Measurements from ENCODE around the gene ISYNA1. TPM values are rescaled to one million over a fixed set of nuclear protein-coding genes. Genes with fewer than 3 reads are reported as not detected.

The ISYNA1 gene
- total RNA-seq, 1 donor from 2014 or later = 153 TPM

DNA sequence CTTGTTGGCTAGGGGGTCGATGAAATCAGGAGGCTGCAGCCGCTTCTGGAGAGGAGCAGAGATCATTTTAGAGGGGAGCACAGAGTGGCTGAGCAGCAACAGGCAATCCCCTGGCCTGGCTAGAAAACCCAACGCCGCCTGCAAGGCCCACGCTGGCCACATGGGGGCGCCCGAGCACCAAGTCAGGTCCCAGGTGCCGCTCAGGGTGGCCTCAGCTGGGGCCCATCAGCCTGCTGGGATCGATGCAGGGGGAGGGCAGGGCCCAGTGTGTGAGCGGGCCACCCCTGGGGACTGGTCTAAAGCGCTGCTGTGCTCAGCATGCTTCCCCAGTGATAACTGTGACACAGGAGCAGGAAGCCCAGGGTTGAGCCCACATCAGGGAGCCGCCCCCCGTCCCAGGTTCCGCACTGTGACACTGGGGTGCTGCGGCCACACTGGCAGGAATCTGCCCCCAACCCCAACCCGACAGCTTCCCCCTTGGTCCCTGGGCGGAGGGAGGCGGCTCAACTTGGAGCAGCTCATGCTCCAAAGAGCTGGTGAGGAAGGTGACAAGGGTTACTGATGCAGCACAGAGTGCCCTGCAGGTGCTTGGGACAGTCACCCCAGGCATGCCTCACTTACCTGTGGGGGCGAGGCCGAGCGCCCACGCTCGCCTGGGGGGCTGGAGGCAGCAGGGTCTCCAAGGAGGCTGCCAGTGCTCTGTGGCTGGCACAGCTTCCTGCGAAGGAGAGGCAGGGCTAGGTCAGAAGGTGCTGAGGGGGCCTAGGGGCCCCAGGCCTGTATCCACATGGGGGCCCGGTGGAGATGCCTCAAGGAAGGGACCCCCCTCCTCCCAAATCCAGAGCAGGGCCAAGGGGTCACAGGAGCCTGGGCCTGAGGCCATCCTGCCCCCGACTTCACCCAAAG is 13.3 kb upstream of the ISYNA1 start:
- Histone ChIP-seq H3K79me2 (ENCODE audit: insufficient read depth, low read length) (peaks cover 3% of the 10 kb centered on the region), H3K4me1 (ENCODE audit: insufficient read depth, low read length) (peaks cover 14% of the 10 kb centered on the region), H3K27me3 (ENCODE audit: insufficient read depth, low read length) (no peaks in the 10 kb centered on the region), H3K9ac (ENCODE audit: low read length) (no peak overlapping the region), H2AFZ (ENCODE audit: low read depth, low read length) (no peak overlapping the region), H3K4me3 (ENCODE audit: insufficient read depth, low read depth, low read length) (no peak overlapping the region), H3K4me2 (ENCODE audit: low read length) (no peak overlapping the region), H4K20me1 (ENCODE audit: insufficient read depth, low read length) (peaks cover 79% of the 10 kb centered on the region), H3K27ac (ENCODE audit: low read depth, low read length) (no peak overlapping the region), H3K9me3 (ENCODE audit: insufficient read depth, low read depth, low read length) (no peaks in the 10 kb centered on the region), H3K36me3 (ENCODE audit: insufficient read depth, low read length) (peaks cover 3% of the 10 kb centered on the region)
- Mint-ChIP-seq H3K4me3 (ENCODE audit: unreplicated experiment) (no peak overlapping the region), H3K27ac (ENCODE audit: unreplicated experiment) (no peak overlapping the region), H3K4me1 (ENCODE audit: low read depth, unreplicated experiment) (peaks cover 9% of the 10 kb centered on the region), H3K9me3 (ENCODE audit: unreplicated experiment) (no peaks in the 10 kb centered on the region), H3K27me3 (ENCODE audit: low read depth, unreplicated experiment) (no peaks in the 10 kb centered on the region), H3K36me3 (ENCODE audit: low read depth, unreplicated experiment) (peaks cover 6% of the 10 kb centered on the region)
- no peak for DNase-seq (ENCODE audit: low read depth)
- no peak for FAIRE-seq
- TF ChIP-seq, protein P1, sequence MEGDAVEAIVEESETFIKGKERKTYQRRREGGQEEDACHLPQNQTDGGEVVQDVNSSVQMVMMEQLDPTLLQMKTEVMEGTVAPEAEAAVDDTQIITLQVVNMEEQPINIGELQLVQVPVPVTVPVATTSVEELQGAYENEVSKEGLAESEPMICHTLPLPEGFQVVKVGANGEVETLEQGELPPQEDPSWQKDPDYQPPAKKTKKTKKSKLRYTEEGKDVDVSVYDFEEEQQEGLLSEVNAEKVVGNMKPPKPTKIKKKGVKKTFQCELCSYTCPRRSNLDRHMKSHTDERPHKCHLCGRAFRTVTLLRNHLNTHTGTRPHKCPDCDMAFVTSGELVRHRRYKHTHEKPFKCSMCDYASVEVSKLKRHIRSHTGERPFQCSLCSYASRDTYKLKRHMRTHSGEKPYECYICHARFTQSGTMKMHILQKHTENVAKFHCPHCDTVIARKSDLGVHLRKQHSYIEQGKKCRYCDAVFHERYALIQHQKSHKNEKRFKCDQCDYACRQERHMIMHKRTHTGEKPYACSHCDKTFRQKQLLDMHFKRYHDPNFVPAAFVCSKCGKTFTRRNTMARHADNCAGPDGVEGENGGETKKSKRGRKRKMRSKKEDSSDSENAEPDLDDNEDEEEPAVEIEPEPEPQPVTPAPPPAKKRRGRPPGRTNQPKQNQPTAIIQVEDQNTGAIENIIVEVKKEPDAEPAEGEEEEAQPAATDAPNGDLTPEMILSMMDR (IDR thresholded peaks at IDR 0.05; ENCODE audit: insufficient read depth, low read depth, low read length) = peak; percentile 74
- no peak for TF ChIP-seq EZH2 (IDR thresholded peaks at IDR 0.05; ENCODE audit: insufficient read depth, low read length)

DNA sequence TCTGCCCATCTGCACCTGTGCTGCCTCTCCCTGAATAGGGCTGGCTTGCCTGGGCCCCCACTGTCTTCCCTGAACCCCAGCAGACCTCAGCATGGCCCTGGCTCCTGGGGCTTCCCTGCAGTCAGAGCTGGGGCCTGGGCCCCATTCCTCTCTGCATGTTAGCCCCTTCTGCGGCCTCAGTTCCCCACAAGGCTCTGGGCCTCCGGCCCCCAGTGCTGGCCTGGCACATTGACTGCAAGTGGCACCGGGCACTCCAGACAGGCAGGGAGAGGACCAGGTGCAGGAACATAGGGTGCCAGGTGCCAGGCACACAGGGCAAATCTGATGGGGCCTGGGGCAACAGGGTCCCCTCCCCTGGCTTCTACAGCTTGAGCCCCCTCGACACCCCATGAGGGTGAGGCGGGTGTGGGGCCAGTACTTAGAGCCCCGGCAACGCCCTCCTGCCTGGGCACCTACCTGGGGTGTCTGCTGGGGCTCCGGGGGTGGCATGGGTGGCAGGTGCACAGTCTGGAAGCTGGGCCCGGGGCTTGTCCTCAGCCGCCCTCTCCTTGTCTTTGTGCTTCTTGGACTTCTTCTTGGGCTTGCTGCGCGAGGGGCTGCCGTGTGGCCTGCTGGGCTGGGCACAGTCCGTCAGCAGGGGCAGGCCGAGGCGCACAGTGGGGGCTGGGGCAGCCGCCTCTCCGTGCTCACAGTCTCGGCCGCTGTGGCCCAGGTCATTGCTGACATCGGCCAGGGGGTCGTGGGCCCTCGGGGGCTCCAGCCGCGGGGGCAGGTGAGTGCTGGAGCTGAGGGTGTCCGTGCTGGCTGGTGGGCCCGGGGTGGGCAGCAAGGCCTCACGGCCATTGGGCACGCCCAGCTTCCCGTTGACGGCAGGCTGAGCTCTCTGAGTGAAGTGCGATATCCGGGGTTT is 12.3 kb upstream of the ISYNA1 start:
- TF ChIP-seq, protein P1 (IDR thresholded peaks at IDR 0.05; ENCODE audit: insufficient read depth, low read depth, low read length) = no peak
- TF ChIP-seq EZH2 (IDR thresholded peaks at IDR 0.05; ENCODE audit: insufficient read depth, low read length) = no peak
- peaks cover 6% of the 10 kb centered on the region for H3K36me3 Mint-ChIP-seq (ENCODE audit: low read depth, unreplicated experiment)
- Histone ChIP-seq H2AFZ (ENCODE audit: low read depth, low read length) (no peak overlapping the region), H3K27me3 (ENCODE audit: insufficient read depth, low read length) (no peaks in the 10 kb centered on the region), H3K9me3 (ENCODE audit: insufficient read depth, low read depth, low read length) (no peaks in the 10 kb centered on the region), H3K36me3 (ENCODE audit: insufficient read depth, low read length) (peaks cover 3% of the 10 kb centered on the region), H3K4me3 (ENCODE audit: insufficient read depth, low read depth, low read length) (no peak overlapping the region), H4K20me1 (ENCODE audit: insufficient read depth, low read length) (peaks cover 81% of the 10 kb centered on the region), H3K4me1 (ENCODE audit: insufficient read depth, low read length) (peaks cover 14% of the 10 kb centered on the region), H3K4me2 (ENCODE audit: low read length) (no peak overlapping the region), H3K9ac (ENCODE audit: low read length) (no peak overlapping the region), H3K79me2 (ENCODE audit: insufficient read depth, low read length) (peaks cover 3% of the 10 kb centered on the region), H3K27ac (ENCODE audit: low read depth, low read length) (no peak overlapping the region)
- no peak overlapping the region for H3K27ac Mint-ChIP-seq (ENCODE audit: unreplicated experiment)
- H3K4me1 Mint-ChIP-seq (ENCODE audit: low read depth, unreplicated experiment) = peaks cover 9% of the 10 kb centered on the region
- no peak overlapping the region for H3K4me3 Mint-ChIP-seq (ENCODE audit: unreplicated experiment)
- no peak for DNase-seq (ENCODE audit: low read depth)
- no peak for FAIRE-seq
- H3K27me3 Mint-ChIP-seq (ENCODE audit: low read depth, unreplicated experiment) = no peaks in the 10 kb centered on the region
- H3K9me3 Mint-ChIP-seq (ENCODE audit: unreplicated experiment) = no peaks in the 10 kb centered on the region

Measured in astrocyte (in vitro differentiated cells and primary cell).